Right lobe of liver (tissue), 4 donors: ENCODE measurements around the gene RERE.
A peak's percentile ranks its signal among the peaks of the same experiment; 100 is the strongest.

Source experiments
- CTCF ChIP-seq, 4 donors: fragments of 200-600 bp in 3 of 4; fragments of 450-650 bp in 1 of 4; IDR thresholded peaks; one replicate each; pipeline versions ENCODE4 v1.5.1 to v1.8.0; 2016 to 2022; ENCODE audit warnings: antibody characterized with exemption in 4 of 4, mild to moderate bottlenecking in 2 of 4
- POLR2A ChIP-seq: fragments of 450-650 bp; IDR thresholded peaks from one replicate; pipeline ENCODE4 v1.6.1; 2017; ENCODE audit warnings: antibody characterized with exemption, mild to moderate bottlenecking
- donor health status: DM: no; HTN: no; CAD: no.
- donor health status: DM: no; HTN: no; CAD: no.
- donor health status: DM: no; HTN: yes; CAD: no.

- TF ChIP-seq POLR2A (no peak), CTCF (IDR thresholded peaks at IDR 0.05) (peak; percentile 74 to 78 (median 75))
These were observed 468.5 kb downstream of the RERE start for GRCh38 chr1:8348777-8349472.
